HEK293T (cell line): ENCODE results near the gene CBLB.

ENCODE experiments used
- CTCF ChIA-PET: fragments of 350-600 bp; formaldehyde crosslinking; extraction: SDS; loops from one replicate; lab custom pipeline; 2021; ENCODE audit warnings: antibody characterized with exemption, inconsistent platforms; lab: Yijun Ruan, JAX
- POLR2A ChIA-PET: fragments of 350-600 bp; formaldehyde crosslinking; extraction: SDS; loops from one replicate; lab custom pipeline; 2020; ENCODE audit warnings: antibody characterized with exemption, inconsistent platforms; lab: Yijun Ruan, JAX
- DNase-seq: peaks from one replicate; pipeline ENCODE4 v3.0.0; 2012; ENCODE audit warnings: mixed read lengths; ENCODE audit errors: extremely low spot score
- ARNT ChIP-seq: fragments of 450-650 bp; IDR thresholded peaks from 2 replicates; pipeline ENCODE4 v1.6.1; 2017; ENCODE audit warnings: mild to moderate bottlenecking
- BHLHE40 ChIP-seq: fragments of 450-650 bp; IDR thresholded peaks from 2 replicates; pipeline ENCODE4 v1.6.1; 2016; ENCODE audit warnings: mild to moderate bottlenecking, moderate library complexity, borderline replicate concordance
- CTBP1 ChIP-seq: fragments of 450-650 bp; IDR thresholded peaks from 2 replicates; pipeline ENCODE4 v1.6.1; 2016; ENCODE audit warnings: borderline replicate concordance
- ELF4 ChIP-seq: fragments of 450-650 bp; IDR thresholded peaks from 2 replicates; pipeline ENCODE4 v1.6.1; 2017; ENCODE audit warnings: antibody characterized with exemption
- FOXA1 ChIP-seq: fragments of 450-650 bp; IDR thresholded peaks from 2 replicates; pipeline ENCODE4 v1.6.1; 2016; ENCODE audit warnings: mild to moderate bottlenecking
- FOXK2 ChIP-seq: fragments of 450-650 bp; IDR thresholded peaks from 2 replicates; pipeline ENCODE4 v1.6.1; 2016; ENCODE audit warnings: mild to moderate bottlenecking
- FOXM1 ChIP-seq: fragments of 450-650 bp; IDR thresholded peaks from 2 replicates; pipeline ENCODE4 v1.6.1; 2017; ENCODE audit warnings: mild to moderate bottlenecking, borderline replicate concordance
- HDGF ChIP-seq: fragments of 450-650 bp; IDR thresholded peaks from 2 replicates; pipeline ENCODE4 v1.6.1; 2017; ENCODE audit warnings: antibody characterized with exemption, borderline replicate concordance
- L3MBTL2 ChIP-seq: fragments of 450-650 bp; conservative IDR thresholded peaks from 2 replicates; pipeline ENCODE4 v1.6.1; 2016; ENCODE audit warnings: mild to moderate bottlenecking
- LEF1 ChIP-seq: fragments of 450-650 bp; IDR thresholded peaks from 2 replicates; pipeline ENCODE4 v1.6.1; 2017; ENCODE audit warnings: mild to moderate bottlenecking, borderline replicate concordance
- NFRKB ChIP-seq: fragments of 450-650 bp; IDR thresholded peaks from 2 replicates; pipeline ENCODE4 v1.6.1; 2016; ENCODE audit warnings: mild to moderate bottlenecking, moderate library complexity
- SP1 ChIP-seq: fragments of 450-650 bp; IDR thresholded peaks from 2 replicates; pipeline ENCODE4 v1.6.1; 2017
- SUZ12 ChIP-seq: fragments of 450-650 bp; IDR thresholded peaks from 2 replicates; pipeline ENCODE4 v1.6.1; 2016; ENCODE audit warnings: mild to moderate bottlenecking
- TARDBP ChIP-seq: fragments of 450-650 bp; IDR thresholded peaks from 2 replicates; pipeline ENCODE4 v1.6.1; 2016
- ZNF384 ChIP-seq: fragments of 450-650 bp; IDR thresholded peaks from 2 replicates; pipeline ENCODE4 v1.6.1; 2016
- TF ChIP-seq, protein P1 (sequence below): fragments of 450-650 bp; IDR thresholded peaks from 2 replicates; pipeline ENCODE4 v1.6.1; 2016

The CBLB gene

DNA sequence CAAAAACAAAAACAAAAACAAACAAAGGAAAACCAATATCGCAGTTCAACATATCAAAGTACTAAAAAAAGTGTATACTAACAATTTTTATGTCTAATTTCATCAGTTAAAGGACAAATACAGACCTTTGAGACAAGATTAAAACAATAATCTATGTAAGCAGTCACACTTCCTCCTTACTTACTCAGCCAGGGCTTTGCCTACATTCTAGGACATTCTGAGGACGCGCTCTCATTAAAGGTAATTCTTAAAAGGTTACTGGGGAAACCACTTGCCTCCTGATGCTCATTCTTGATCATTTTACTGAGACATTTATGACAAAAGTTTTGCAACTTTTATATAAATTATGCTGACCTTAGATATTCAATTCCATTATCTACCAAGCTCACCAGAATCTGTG, 93.4 kb downstream of the CBLB start:
- TF ChIP-seq ELF4 (no peak), CTBP1 (no peak), SUZ12 (no peak), ZNF384 (no peak), LEF1 (no peak), FOXA1 (no peak), TARDBP (no peak)
- TF ChIP-seq, protein P1, sequence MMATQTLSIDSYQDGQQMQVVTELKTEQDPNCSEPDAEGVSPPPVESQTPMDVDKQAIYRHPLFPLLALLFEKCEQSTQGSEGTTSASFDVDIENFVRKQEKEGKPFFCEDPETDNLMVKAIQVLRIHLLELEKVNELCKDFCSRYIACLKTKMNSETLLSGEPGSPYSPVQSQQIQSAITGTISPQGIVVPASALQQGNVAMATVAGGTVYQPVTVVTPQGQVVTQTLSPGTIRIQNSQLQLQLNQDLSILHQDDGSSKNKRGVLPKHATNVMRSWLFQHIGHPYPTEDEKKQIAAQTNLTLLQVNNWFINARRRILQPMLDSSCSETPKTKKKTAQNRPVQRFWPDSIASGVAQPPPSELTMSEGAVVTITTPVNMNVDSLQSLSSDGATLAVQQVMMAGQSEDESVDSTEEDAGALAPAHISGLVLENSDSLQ: no peak
- ChIA-PET CTCF (no interaction called here), POLR2A (no interaction called here)
- DNase-seq: no peak

DNA sequence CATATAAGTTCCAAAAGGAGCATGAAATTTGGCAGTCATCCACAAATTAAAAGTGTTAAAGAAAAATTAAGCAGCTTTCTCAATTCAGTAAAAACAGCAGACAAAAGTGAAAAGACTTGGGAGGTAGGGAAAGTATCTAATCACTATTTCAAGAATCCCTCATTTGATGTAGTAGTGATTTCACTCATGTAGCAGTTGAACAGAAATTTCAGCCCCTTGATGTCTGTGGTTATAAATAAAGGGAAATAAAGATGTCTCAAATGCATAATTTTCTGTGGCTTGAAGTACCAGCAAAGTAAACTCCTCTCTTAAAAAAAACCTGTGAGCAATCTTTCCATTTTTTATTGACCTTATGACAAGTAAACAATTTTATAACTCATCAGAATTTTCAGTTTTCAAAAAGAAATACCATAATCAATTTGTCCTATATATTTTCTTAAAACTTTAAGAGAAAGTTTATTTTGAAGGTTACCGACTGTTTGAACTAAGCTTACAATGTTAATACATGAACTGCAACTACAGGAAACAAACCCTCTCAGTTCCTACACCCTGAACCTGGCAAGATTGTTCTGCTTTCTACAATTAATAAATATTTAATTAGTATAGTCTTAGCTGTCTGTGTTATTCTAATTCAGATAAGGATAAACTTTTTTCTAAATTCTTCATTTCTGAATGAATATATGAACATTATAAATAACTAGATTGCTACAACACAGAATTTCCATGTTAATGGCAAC, 94.2 kb downstream of the CBLB start:
- TF ChIP-seq SP1 (no peak), SUZ12 (no peak), ZNF384 (no peak), ELF4 (no peak), L3MBTL2 (no peak), FOXM1 (no peak), TARDBP (no peak), ARNT (no peak), BHLHE40 (no peak), NFRKB (no peak), FOXK2 (no peak), FOXA1 (no peak)
- TF ChIP-seq, protein P1: no peak
- CTCF ChIA-PET: no interaction called here
- POLR2A ChIA-PET: no interaction called here

DNA sequence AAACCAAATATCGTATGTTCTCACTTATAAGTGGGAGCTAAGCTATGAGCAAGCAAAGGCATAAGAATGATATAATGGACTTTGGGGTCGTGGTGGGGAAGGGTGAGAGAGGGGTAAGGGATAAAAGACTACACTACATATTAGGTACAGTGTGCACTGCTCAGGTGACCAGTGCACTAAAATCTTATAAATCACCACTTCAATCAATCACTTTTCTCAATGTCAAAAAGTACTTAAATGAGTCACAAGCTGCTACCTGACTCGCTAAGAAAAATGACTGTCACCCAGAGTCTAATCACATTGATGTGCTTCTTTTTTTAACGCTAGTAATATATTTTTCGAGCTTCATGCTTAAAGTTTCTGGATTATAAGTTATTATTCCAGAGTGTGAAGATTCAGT, 95.5 kb downstream of the CBLB start:
- no peak for DNase-seq
- TF ChIP-seq FOXK2 (no peak), ELF4 (no peak), ZNF384 (no peak), HDGF (no peak), SP1 (no peak), BHLHE40 (no peak), FOXA1 (no peak), LEF1 (no peak), CTBP1 (no peak), L3MBTL2 (no peak), TARDBP (no peak), FOXM1 (no peak), SUZ12 (no peak), NFRKB (no peak)
- TF ChIP-seq, protein P1: no peak
- ChIA-PET CTCF (no interaction called here), POLR2A (no interaction called here)

More for the DNA sequence above, 94.2 kb downstream of the CBLB start:
- no peak for DNase-seq

DNA sequence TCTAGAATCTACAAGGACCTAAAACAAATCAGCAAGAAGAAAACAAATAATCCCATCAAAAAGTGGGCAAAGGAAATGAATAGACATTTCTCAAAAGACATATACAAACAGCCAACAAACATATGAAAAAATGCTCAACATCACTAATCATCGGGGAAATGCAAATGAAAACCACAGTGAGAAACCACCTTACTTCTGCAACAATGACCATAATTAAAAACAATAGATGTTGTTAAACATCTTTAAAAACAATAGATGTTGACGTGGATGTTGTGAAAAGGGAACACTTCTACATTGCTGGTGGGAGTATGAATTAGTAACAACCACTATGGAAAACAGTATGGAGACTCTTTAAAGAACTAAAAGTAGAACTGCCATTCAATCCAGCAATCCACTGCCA, 96.2 kb downstream of the CBLB start:
- ChIA-PET CTCF (no interaction called here), POLR2A (no interaction called here)
- TF ChIP-seq ARNT (no peak), L3MBTL2 (no peak), FOXK2 (no peak), NFRKB (no peak), ELF4 (no peak), LEF1 (no peak), TARDBP (no peak), BHLHE40 (no peak), HDGF (no peak), CTBP1 (no peak), SP1 (no peak), FOXA1 (no peak), SUZ12 (no peak), FOXM1 (no peak), ZNF384 (no peak)
- TF ChIP-seq, protein P1: no peak
- no peak for DNase-seq

DNA sequence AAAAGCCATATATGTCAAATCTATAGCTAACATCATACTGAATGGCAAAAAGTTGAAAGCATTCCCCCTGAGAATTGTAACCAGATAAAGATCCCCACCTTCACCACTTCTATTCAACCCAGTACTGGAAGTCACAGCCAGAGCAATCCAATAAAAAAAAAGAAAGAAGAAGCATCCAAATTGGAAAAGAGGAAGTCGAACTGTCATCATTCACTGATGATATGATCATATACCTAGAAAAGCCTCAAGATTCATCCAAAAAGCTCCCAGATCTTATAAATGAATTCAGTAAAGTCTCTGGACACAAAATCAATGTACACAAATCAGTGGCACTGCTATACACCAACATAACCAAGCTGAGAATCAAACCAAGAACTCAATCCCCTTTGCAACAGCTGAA, 97.4 kb downstream of the CBLB start:
- ChIA-PET CTCF (no interaction called here), POLR2A (no interaction called here)
- no peak for DNase-seq
- TF ChIP-seq ELF4 (no peak), NFRKB (no peak)
- TF ChIP-seq, protein P1: no peak

DNA sequence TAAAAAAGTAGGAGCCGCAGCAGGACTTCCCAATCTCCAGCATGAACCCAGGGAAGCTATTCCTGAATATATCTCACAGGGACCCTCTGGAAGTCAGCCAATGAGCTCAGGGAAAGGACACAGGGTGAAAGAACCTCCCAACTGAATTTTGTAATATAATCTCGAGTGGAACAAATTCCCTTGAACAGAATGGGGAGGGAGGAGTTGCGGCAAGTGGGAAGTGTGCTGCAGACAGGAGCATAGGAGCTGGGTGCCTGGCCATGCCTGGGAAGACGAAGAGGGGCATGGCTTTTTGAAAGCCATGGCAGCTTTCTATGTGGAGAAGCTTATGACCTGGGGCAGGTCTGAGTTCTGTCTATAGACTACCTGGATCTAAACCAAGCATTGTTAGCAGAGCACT, 98.4 kb downstream of the CBLB start:
- ChIA-PET CTCF (no interaction called here), POLR2A (no interaction called here)
- TF ChIP-seq L3MBTL2 (no peak), TARDBP (no peak)
- no peak for DNase-seq
